H9 (cell line): ENCODE data around the gene FRZB. TPM values are rescaled to one million over a fixed set of nuclear protein-coding genes. Genes with fewer than 3 reads are reported as not detected.

Experiments
- DNase-seq: peaks from one replicate; pipeline ENCODE4 v3.0.0-alpha.2; 2017
- H2AFZ ChIP-seq: one replicate; pipeline ENCODE4 v1.6.1; 2013; ENCODE audit warnings: mild to moderate bottlenecking, low read length, control low read depth, moderate library complexity
- H2AK5ac ChIP-seq: 2 replicates; pipeline ENCODE4 v1.6.1; 2013; ENCODE audit warnings: low read length, control low read depth, mixed read lengths; ENCODE audit not compliant: insufficient read length
- H2BK120ac ChIP-seq: one replicate; pipeline ENCODE4 v1.6.1; 2013; ENCODE audit warnings: low read depth, mild to moderate bottlenecking, low read length, control low read depth, inconsistent platforms; ENCODE audit not compliant: poor library complexity, severe bottlenecking
- H2BK12ac ChIP-seq: 2 replicates; pipeline ENCODE4 v1.6.1; 2013; ENCODE audit warnings: low read length, control low read depth, mixed read lengths, low read depth; ENCODE audit not compliant: insufficient read length
- H2BK15ac ChIP-seq: 2 replicates; pipeline ENCODE4 v1.6.1; 2013; ENCODE audit warnings: low read depth, low read length, control low read depth
- H2BK20ac ChIP-seq: one replicate; pipeline ENCODE4 v1.6.1; 2013; ENCODE audit warnings: low read depth, mild to moderate bottlenecking, low read length, control low read depth, inconsistent platforms; ENCODE audit not compliant: poor library complexity, severe bottlenecking
- H2BK5ac ChIP-seq: 2 replicates; pipeline ENCODE4 v1.6.1; 2013; ENCODE audit warnings: low read length, control low read depth, mixed read lengths; ENCODE audit not compliant: insufficient read length
- H3K14ac ChIP-seq: 2 replicates; pipeline ENCODE4 v1.6.1; 2013; ENCODE audit warnings: low read length, control low read depth; ENCODE audit not compliant: insufficient read depth
- H3K18ac ChIP-seq: 2 replicates; pipeline ENCODE4 v1.6.1; 2013; ENCODE audit warnings: low read depth, mild to moderate bottlenecking, mixed read lengths, low read length, control low read depth; ENCODE audit not compliant: insufficient read length
- H3K23ac ChIP-seq: 2 replicates; pipeline ENCODE4 v1.6.1; 2013; ENCODE audit warnings: low read length, control low read depth, mixed read lengths, low read depth; ENCODE audit not compliant: insufficient read length
- H3K23me2 ChIP-seq: 2 replicates; pipeline ENCODE4 v1.6.1; 2013; ENCODE audit warnings: low read depth, mild to moderate bottlenecking, mixed read lengths, low read length, control low read depth; ENCODE audit not compliant: insufficient read length, poor library complexity, severe bottlenecking
- H3K27ac ChIP-seq: 2 replicates; pipeline ENCODE4 v1.5.1; 2013; ENCODE audit warnings: low read length, control low read depth, mixed read lengths, low read depth; ENCODE audit not compliant: insufficient read length
- H3K27me3 ChIP-seq: 2 replicates; pipeline ENCODE4 v1.6.1; 2013; ENCODE audit warnings: low read length, control low read depth, inconsistent platforms; ENCODE audit not compliant: insufficient read depth
- H3K4ac ChIP-seq: 2 replicates; pipeline ENCODE4 v1.6.1; 2013; ENCODE audit warnings: low read depth, mild to moderate bottlenecking, control low read depth, inconsistent platforms, low read length, moderate library complexity
- H3K4me1 ChIP-seq: 2 replicates; pipeline ENCODE4 v1.6.1; 2013; ENCODE audit warnings: low read length, control low read depth, inconsistent platforms; ENCODE audit not compliant: insufficient read depth
- H3K4me2 ChIP-seq: 2 replicates; pipeline ENCODE4 v1.6.1; 2013; ENCODE audit warnings: low read length, control low read depth, mixed read lengths; ENCODE audit not compliant: insufficient read length, insufficient read depth
- H3K56ac ChIP-seq: 2 replicates; pipeline ENCODE4 v1.6.1; 2013; ENCODE audit warnings: low read depth, mild to moderate bottlenecking, mixed read lengths, low read length, control low read depth; ENCODE audit not compliant: insufficient read length
- H3K79me1 ChIP-seq: 2 replicates; pipeline ENCODE4 v1.6.1; 2013; ENCODE audit warnings: low read depth, mild to moderate bottlenecking, moderate library complexity, low read length, control low read depth, inconsistent platforms; ENCODE audit not compliant: insufficient read depth, poor library complexity, severe bottlenecking
- H3K79me2 ChIP-seq: 2 replicates; pipeline ENCODE4 v1.6.1; 2013; ENCODE audit warnings: low read length, control low read depth, inconsistent platforms; ENCODE audit not compliant: insufficient read depth
- H3K9ac ChIP-seq: 2 replicates; pipeline ENCODE4 v1.6.1; 2013; ENCODE audit warnings: low read length, control low read depth, mixed read lengths; ENCODE audit not compliant: insufficient read length; ENCODE audit errors: extremely low read depth
- H3K9me3 ChIP-seq: one replicate; pipeline ENCODE4 v1.6.1; 2013; ENCODE audit warnings: low read depth, low read length, inconsistent platforms; ENCODE audit not compliant: control insufficient read depth
- H3T11ph ChIP-seq: one replicate; pipeline ENCODE4 v1.6.1; 2013; ENCODE audit warnings: mild to moderate bottlenecking, low read length, control low read depth, inconsistent platforms
- H4K20me1 ChIP-seq: one replicate; pipeline ENCODE4 v1.6.1; 2013; ENCODE audit not compliant: control insufficient read depth, insufficient read length, insufficient read depth
- H4K5ac ChIP-seq: 2 replicates; pipeline ENCODE4 v1.6.1; 2013; ENCODE audit warnings: low read depth, mild to moderate bottlenecking, mixed read lengths, low read length, control low read depth; ENCODE audit not compliant: insufficient read length
- H4K8ac ChIP-seq: replicated peaks from 2 replicates; pipeline ENCODE4 v1.6.1; 2013; ENCODE audit warnings: low read length, control low read depth, mixed read lengths, low read depth; ENCODE audit not compliant: insufficient read length
- H4K91ac ChIP-seq: 2 replicates; pipeline ENCODE4 v1.6.1; 2013; ENCODE audit warnings: low read depth, mild to moderate bottlenecking, moderate library complexity, mixed read lengths, low read length, control low read depth; ENCODE audit not compliant: insufficient read length
- H3K27ac Mint-ChIP-seq, 3 experiments: 2 replicates in 2 of 3; 3 replicates in 1 of 3; pipeline ENCODE4 v1.8.0; 2020 to 2021; ENCODE audit warnings: mixed read lengths in 3 of 3, mild to moderate bottlenecking in 1 of 3, moderate library complexity in 1 of 3
- H3K27me3 Mint-ChIP-seq: 2 replicates; pipeline ENCODE4 v1.8.0; 2021; ENCODE audit warnings: low read depth, mild to moderate bottlenecking, moderate library complexity, mixed read lengths
- H3K36me3 Mint-ChIP-seq, 3 experiments: 2 replicates in 2 of 3; 3 replicates in 1 of 3; pipeline ENCODE4 v1.8.0; 2020 to 2021; ENCODE audit warnings: low read depth in 3 of 3, mixed read lengths in 3 of 3; ENCODE audit not compliant: insufficient read depth in 1 of 3
- H3K4me1 Mint-ChIP-seq, 2 experiments: 2 replicates each; pipeline ENCODE4 v1.8.0; 2020; ENCODE audit warnings: mixed read lengths in 2 of 2
- H3K4me3 Mint-ChIP-seq, 2 experiments: 2 replicates in 1 of 2; 3 replicates in 1 of 2; pipeline ENCODE4 v1.8.0; 2020 to 2021; ENCODE audit warnings: mild to moderate bottlenecking in 2 of 2, mixed read lengths in 2 of 2, moderate library complexity in 1 of 2
- H3K9me3 Mint-ChIP-seq, 2 experiments: 2 replicates in 1 of 2; 3 replicates in 1 of 2; pipeline ENCODE4 v1.8.0; 2020; ENCODE audit warnings: mild to moderate bottlenecking in 2 of 2, mixed read lengths in 2 of 2, moderate library complexity in 1 of 2
- WGBS: extraction: QIAGEN DNeasy Blood & Tissue Kit; methylation state at CpG from one replicate; pipeline ENCODE4 v1.1.7; 2013; ENCODE audit warnings: missing lambda C conversion rate, low lambda C conversion rate, mixed read lengths; ENCODE audit not compliant: insufficient read length; ENCODE audit errors: extremely low coverage; 5-methylcytosine and 5-hydroxymethylcytosine counted together
- total RNA-seq: library from RNA; stranded (reverse); gene quantifications from 2 replicates; pipeline ENCODE4 v1.2.1, GENCODE V29; 2021
- TF ChIP-seq, protein P1 (sequence below): fragments of 200-600 bp; sonication (generic); conservative IDR thresholded peaks from 3 replicates; pipeline ENCODE4 v1.8.0; 2021; ENCODE audit warnings: antibody characterized with exemption, mild to moderate bottlenecking

The FRZB gene
- total RNA-seq, 1 experiment from 2014 or later: 1.1 TPM

DNA sequence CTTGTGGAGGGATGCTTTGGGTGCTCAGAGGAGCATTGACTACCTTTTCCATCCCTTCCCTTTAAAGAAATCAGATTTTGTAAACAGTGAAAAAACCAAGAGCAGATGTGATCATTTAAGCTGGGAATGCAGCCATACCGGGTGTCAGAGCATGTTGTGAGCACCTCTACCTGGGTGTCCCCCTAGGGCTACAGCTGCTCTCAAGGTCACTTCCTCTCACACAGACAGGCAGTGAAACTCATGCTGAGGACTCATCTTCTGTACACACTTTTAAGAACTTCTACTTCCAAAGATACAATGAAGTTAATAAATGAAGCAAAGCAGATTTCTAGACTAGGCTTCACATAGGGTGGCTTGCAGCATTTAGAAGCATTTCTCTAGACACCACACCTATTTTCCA is 48.4 kb upstream of the FRZB start:
- Histone ChIP-seq H4K20me1 (no peaks in the 10 kb centered on the region), H2BK12ac (no peak overlapping the region), H4K8ac (no peak overlapping the region), H3K4me1 (no peaks in the 10 kb centered on the region), H3K23me2 (no peaks in the 10 kb centered on the region), H3K27me3 (no peaks in the 10 kb centered on the region), H3K4me2 (no peak overlapping the region), H3K14ac (no peak overlapping the region), H3K9me3 (no peaks in the 10 kb centered on the region), H2BK20ac (no peak overlapping the region), H3K27ac (no peak overlapping the region), H2AK5ac (no peak overlapping the region), H3K18ac (no peak overlapping the region), H2AFZ (no peak overlapping the region), H3K23ac (no peak overlapping the region), H2BK15ac (no peak overlapping the region), H4K91ac (no peak overlapping the region), H3K9ac (no peak overlapping the region), H2BK5ac (no peak overlapping the region), H4K5ac (no peak overlapping the region), H3K4ac (no peak overlapping the region), H3T11ph (no peak overlapping the region), H3K79me2 (no peaks in the 10 kb centered on the region), H3K79me1 (no peaks in the 10 kb centered on the region), H2BK120ac (no peak overlapping the region), H3K56ac (no peak overlapping the region)
- Mint-ChIP-seq H3K9me3 (no peaks in the 10 kb centered on the region), H3K27ac (no peak overlapping the region), H3K36me3 (peaks cover 11 to 28% (median 22%) of the 10 kb centered on the region in 3 experiments; a peak in 6 of 7 replicates), H3K4me1 (peaks cover 0 to 3% of the 10 kb centered on the region in 2 experiments; a peak in 1 of 4 replicates), H3K4me3 (no peak overlapping the region), H3K27me3 (no peaks in the 10 kb centered on the region)
- TF ChIP-seq, protein P1, sequence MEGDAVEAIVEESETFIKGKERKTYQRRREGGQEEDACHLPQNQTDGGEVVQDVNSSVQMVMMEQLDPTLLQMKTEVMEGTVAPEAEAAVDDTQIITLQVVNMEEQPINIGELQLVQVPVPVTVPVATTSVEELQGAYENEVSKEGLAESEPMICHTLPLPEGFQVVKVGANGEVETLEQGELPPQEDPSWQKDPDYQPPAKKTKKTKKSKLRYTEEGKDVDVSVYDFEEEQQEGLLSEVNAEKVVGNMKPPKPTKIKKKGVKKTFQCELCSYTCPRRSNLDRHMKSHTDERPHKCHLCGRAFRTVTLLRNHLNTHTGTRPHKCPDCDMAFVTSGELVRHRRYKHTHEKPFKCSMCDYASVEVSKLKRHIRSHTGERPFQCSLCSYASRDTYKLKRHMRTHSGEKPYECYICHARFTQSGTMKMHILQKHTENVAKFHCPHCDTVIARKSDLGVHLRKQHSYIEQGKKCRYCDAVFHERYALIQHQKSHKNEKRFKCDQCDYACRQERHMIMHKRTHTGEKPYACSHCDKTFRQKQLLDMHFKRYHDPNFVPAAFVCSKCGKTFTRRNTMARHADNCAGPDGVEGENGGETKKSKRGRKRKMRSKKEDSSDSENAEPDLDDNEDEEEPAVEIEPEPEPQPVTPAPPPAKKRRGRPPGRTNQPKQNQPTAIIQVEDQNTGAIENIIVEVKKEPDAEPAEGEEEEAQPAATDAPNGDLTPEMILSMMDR: no peak
- no peak for DNase-seq
- no CpG with 5 or more reads among the region's 1 CpG for WGBS
